Measurements from ENCODE around the gene NIM1K.
"Not testable (repeated sequence)": the region's sequence is repeated elsewhere in the genome, so short reads cannot be mapped to it uniquely, and the experiment has no call there.

Gene NIM1K

GRCh38 chr5:43286623-43287022 lies 94.6 kb downstream of the NIM1K start:
- no peak for FAIRE-seq

GRCh38 chr5:43287493-43287892 lies 95.5 kb downstream of the NIM1K start:
- no peak for FAIRE-seq

GRCh38 chr5:43288269-43288831 lies 96.3 kb downstream of the NIM1K start:
- FAIRE-seq, result no peak

GRCh38 chr5:43290726-43291125 lies 98.7 kb downstream of the NIM1K start:
- no peak for FAIRE-seq

GRCh38 chr5:43294226-43294625 lies 102.2 kb downstream of the NIM1K start:
- FAIRE-seq, result no peak

GRCh38 chr5:43295202-43295601 lies 103.2 kb downstream of the NIM1K start:
- no peak for FAIRE-seq

GRCh38 chr5:43296835-43297234 lies 104.8 kb downstream of the NIM1K start:
- no peak for FAIRE-seq

GRCh38 chr5:43298443-43298842 lies 106.4 kb downstream of the NIM1K start:
- no peak for FAIRE-seq

- FAIRE-seq, result no peak
Measured at GRCh38 chr5:43300112-43300511, 108.1 kb downstream of the NIM1K start.

GRCh38 chr5:43301653-43302091 lies 109.6 kb downstream of the NIM1K start:
- FAIRE-seq, result no peak

- no peak for FAIRE-seq
Measured at GRCh38 chr5:43302481-43302880, 110.5 kb downstream of the NIM1K start.

- FAIRE-seq, result no peak
Measured at GRCh38 chr5:43303242-43303641, 111.2 kb downstream of the NIM1K start.

- no peak for FAIRE-seq
Measured at GRCh38 chr5:43304525-43304924, 112.5 kb downstream of the NIM1K start.

GRCh38 chr5:43305948-43306565 lies 114.0 kb downstream of the NIM1K start:
- peak; percentile 66 for FAIRE-seq

- not testable (repeated sequence) for FAIRE-seq
Measured at GRCh38 chr5:43306954-43307353, 114.9 kb downstream of the NIM1K start.

- FAIRE-seq, result no peak
Measured at GRCh38 chr5:43309122-43309521, 117.1 kb downstream of the NIM1K start.

- FAIRE-seq, result no peak
Measured at GRCh38 chr5:43309637-43310036, 117.6 kb downstream of the NIM1K start.

- FAIRE-seq, result no peak
Measured at GRCh38 chr5:43312076-43312661, 120.1 kb downstream of the NIM1K start.

- no peak for FAIRE-seq
Measured at GRCh38 chr5:43312699-43313034, 120.6 kb downstream of the NIM1K start.

- FAIRE-seq, result peak; percentile 95
Measured at GRCh38 chr5:43313035-43313853, 121.2 kb downstream of the NIM1K start, which contains the start of gene HMGCS1. TSS of gene HMGCS1 (minus strand) at chr5:43313412. CDS start at chr5:43298965, 14,447 bp downstream.

- no peak for FAIRE-seq
Measured at GRCh38 chr5:43313854-43314457, 121.9 kb downstream of the NIM1K start.

GRCh38 chr5:43314724-43315123 lies 122.7 kb downstream of the NIM1K start:
- FAIRE-seq, result no peak

GRCh38 chr5:43315263-43315662 lies 123.2 kb downstream of the NIM1K start:
- no peak for FAIRE-seq

Measured in TTC549 (cell line).